Measurements from ENCODE around the gene APOA5. TPM values are rescaled to one million over a fixed set of nuclear protein-coding genes. Genes with fewer than 3 reads are reported as not detected.

APOA5 gene
- total and polyA plus RNA-seq, 2 donors (not counting 3 experiments of a cell fraction or from before 2014, with no cell fraction given) = not detected

GRCh38 chr11:116786326-116786725 is 5.4 kb downstream of the APOA5 start:
- Histone ChIP-seq H3K79me2 (ENCODE audit: control insufficient read depth, insufficient read depth, low read length) (peaks cover 15% of the 10 kb centered on the region), H3K9me3 (replicated peaks; ENCODE audit: control insufficient read depth, insufficient read depth, low read length) (no peaks in the 10 kb centered on the region), H4K20me1 (replicated peaks; ENCODE audit: control insufficient read depth, extremely low read depth, insufficient read depth, low read length) (no peaks in the 10 kb centered on the region), H3K9me1 (replicated peaks; ENCODE audit: control insufficient read depth, extremely low read depth, insufficient read depth, low read length) (no peaks in the 10 kb centered on the region), H3K27me3 (ENCODE audit: control insufficient read depth in 2 of 2, insufficient read depth in 2 of 2, low read length in 2 of 2) (no peaks in the 10 kb centered on the region), H3K4me3 (replicated peaks in 1 of 3; ENCODE audit: insufficient read depth in 1 of 3, low read depth in 1 of 3, low read length in 3 of 3) (no peak overlapping the region), H3K4me1 (ENCODE audit: control insufficient read depth, extremely low read depth, insufficient read depth, low read length) (peaks cover 13% of the 10 kb centered on the region), H3K4me2 (ENCODE audit: insufficient read depth, low read length) (no peak overlapping the region), H3K36me3 (ENCODE audit: control insufficient read depth in 2 of 2, extremely low read depth in 1 of 2, insufficient read depth in 2 of 2, low read length in 2 of 2) (peaks cover 24 to 31% of the 10 kb centered on the region in 2 experiments), H3K9ac (replicated peaks; ENCODE audit: extremely low read depth, insufficient read depth, low read length) (no peak overlapping the region), H3K27ac (ENCODE audit: insufficient read depth, low read depth, low read length) (no peak overlapping the region), H2AFZ (ENCODE audit: low read depth, low read length) (no peak overlapping the region)
- no TSS peak for BruUV-seq (replicated peaks)
- TF ChIP-seq EZH2 (IDR thresholded peaks at IDR 0.05; ENCODE audit: borderline replicate concordance, low read depth, low read length, severe bottlenecking) (no peak), FOS (IDR thresholded peaks at IDR 0.05; ENCODE audit: borderline replicate concordance, insufficient read depth, low read length) (no peak), GATA2 (IDR thresholded peaks at IDR 0.05; ENCODE audit: insufficient read depth, insufficient read length, low read depth, low read length) (no peak), CTCF (IDR thresholded peaks at IDR 0.05; ENCODE audit: extremely low read depth in 1 of 2, insufficient read depth in 1 of 2, low read depth in 1 of 2, low read length in 2 of 2) (no peak), JUN (IDR thresholded peaks at IDR 0.05; ENCODE audit: borderline replicate concordance, insufficient read depth, insufficient read length, low read depth) (no peak), POLR2AphosphoS5 (IDR thresholded peaks at IDR 0.05; ENCODE audit: insufficient read depth, low read depth, low read length) (no peak), MYC (IDR thresholded peaks at IDR 0.05; ENCODE audit: low read depth, low read length) (no peak), MAX (IDR thresholded peaks at IDR 0.05; ENCODE audit: insufficient read depth, insufficient read length) (no peak), POLR2A (IDR thresholded peaks at IDR 0.05; ENCODE audit: low read depth, low read length) (no peak)
- no peak for FAIRE-seq
- CTCF ChIA-PET = interaction anchor here (2.6 to 6.2 kb wide), 2 partner anchors 50 to 322 kb away, joined by 30 to 210 read pairs; no protein-coding TSS in a partner anchor
- POLR2A ChIA-PET = interaction anchor here (0.6 kb wide), 1 partner anchor 1650 kb away, joined by 3 read pairs; the partner anchor contains the start of gene KMT2A
- intact Hi-C loops (cut with micrococcal nuclease) = loop anchor here (5.0 kb wide), 1 partner anchor 541 kb away; the partner anchor contains the start of gene CEP164
- dilution Hi-C loops (cut with MboI; ENCODE audit: extremely low pct_ligation_motif_present, low sequenced_read_pairs) = no loop called here
- DNase-seq (ENCODE audit: low read depth, low spot score) = no peak
